Adrenal gland (tissue), 12 donors: ENCODE data around the gene USP22. TPM values are rescaled to one million over a fixed set of nuclear protein-coding genes. Genes with fewer than 3 reads are reported as not detected.
A peak's percentile ranks its signal among the peaks of the same experiment; 100 is the strongest.

Experiments used
- DNase-seq, 7 donors: peaks; one replicate each; pipeline ENCODE4 v3.0.0-alpha.2; 2019 to 2020
- H3K27ac ChIP-seq, 5 donors: fragments of 200-600 bp; sonication (generic) in 4 of 5; 1 replicate in 3 of 5; 2 replicates in 2 of 5; pipeline versions ENCODE4 v1.5.1 to v1.8.0; 2016 to 2020; ENCODE audit warnings: mild to moderate bottlenecking in 1 of 5
- H3K27me3 ChIP-seq: fragments of 200-600 bp; 2 replicates; pipeline ENCODE4 v1.8.0; 2021
- H3K36me3 ChIP-seq, 2 donors: fragments of 200-600 bp; replicated peaks in 1 of 2; 1 replicate in 1 of 2; 2 replicates in 1 of 2; pipeline versions ENCODE4 v1.5.1 to v1.8.0; 2018 to 2022
- H3K4me1 ChIP-seq, 2 donors: fragments of 200-600 bp; replicated peaks in 1 of 2; 1 replicate in 1 of 2; 2 replicates in 1 of 2; pipeline versions ENCODE4 v1.5.1 to v1.8.0; 2018 to 2021
- H3K4me3 ChIP-seq, 4 donors: fragments of 200-600 bp; sonication (generic) in 3 of 4; one replicate each; pipeline ENCODE4 v1.5.1; 2016 to 2018
- H3K9me3 ChIP-seq, 3 donors: fragments of 200-600 bp; sonication (generic) in 1 of 3; replicated peaks in 1 of 3; 1 replicate in 2 of 3; 2 replicates in 1 of 3; pipeline versions ENCODE4 v1.5.1 to v1.8.0; 2016 to 2021
- POLR2A ChIP-seq, 2 donors: fragments of 450-650 bp; IDR thresholded peaks; one replicate each; pipeline ENCODE4 v1.6.1; 2017; ENCODE audit warnings: antibody characterized with exemption in 2 of 2, mild to moderate bottlenecking in 2 of 2, moderate library complexity in 1 of 2
- WGBS, 4 donors: extraction: QIAGEN DNeasy Blood & Tissue Kit in 2 of 4; methylation state at CpG; one replicate each; pipeline versions ENCODE4 v1.1.5 to v1.1.7; 2013 to 2017; 5-methylcytosine and 5-hydroxymethylcytosine counted together
- intact Hi-C, 2 donors: fragments of 100-400 bp; cut with DNase I; formaldehyde crosslinking; loops; one replicate each; pipeline versions ENCODE4 v1.14.1 to v1.15.0; 2022 to 2023
- polyA plus RNA-seq, 3 donors: library from polyadenylated mRNA; stranded (reverse); fragments of 200-250 nt in 2 of 3; fragments of 350-450 nt in 1 of 3; fragmentation: Illumina TruSeq in 1 of 3; extraction: RNeasy Lipid Tissue Mini Kit (QIAGEN cat#74804) in 1 of 3; gene quantifications; one replicate each; pipeline ENCODE4 v1.2.3, GENCODE V29; 2013 to 2014
- total RNA-seq, 9 donors: library from RNA; depleted of rRNA in 4 of 9; stranded (reverse); fragments of >200 nt in 4 of 9; fragments of 120-200 nt in 1 of 9; fragmentation: NEBNext Ultra II Directional in 1 of 9; extraction: Animal tissue kit (Norgen Biotek cat#: 25700) in 1 of 9; gene quantifications; one replicate each; pipeline versions ENCODE4 v1.1.0 to v1.2.4, GENCODE V29; 2013 to 2023
- TF ChIP-seq, protein P1 (sequence below), 6 experiments: fragments of 450-650 bp in 4 of 6; fragments of 200-600 bp in 2 of 6; sonication (generic) in 1 of 6; IDR thresholded peaks; 1 replicate in 5 of 6; 2 replicates in 1 of 6; pipeline versions ENCODE4 v1.5.1 to v1.8.0; 2016 to 2021; ENCODE audit warnings: antibody characterized with exemption in 6 of 6, mild to moderate bottlenecking in 2 of 6, moderate library complexity in 1 of 6
- donor health status: healthy with polysubstance abuse.
- donor health status: Bipolar disorder and iron deficiency.
- donor health status: DM: yes; HTN: yes; CAD: no.
- donor health status: DM: no; HTN: no; CAD: no.
- donor health status: DM: no; HTN: no; CAD: no.
- donor health status: DM: yes; HTN: yes; CAD: no.

The USP22 gene
- total and polyA plus RNA-seq, 12 donors = 43.0 to 250 (median 223) TPM

DNA sequence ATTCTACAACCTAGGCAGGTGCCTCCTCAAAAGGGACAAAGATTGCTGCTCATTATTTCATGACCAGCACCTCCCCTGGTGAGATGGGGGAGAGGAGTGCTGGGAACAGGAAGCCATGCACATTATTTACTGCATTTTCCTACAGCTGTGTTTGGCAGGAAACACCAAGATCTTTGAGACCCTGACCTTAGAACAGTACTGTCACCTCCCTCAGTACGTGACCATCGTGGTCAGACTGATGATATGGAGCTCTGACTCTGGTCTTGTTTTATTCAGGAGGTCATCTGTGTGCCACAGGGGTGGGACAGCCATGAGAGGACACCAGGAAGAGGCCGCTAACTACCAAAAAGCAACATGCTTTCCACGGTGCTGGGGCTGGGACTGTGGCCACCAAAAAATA is 37.4 kb downstream of the USP22 start:
- H3K9me3 ChIP-seq = no peaks in the 10 kb centered on the region
- TF ChIP-seq, protein P1, sequence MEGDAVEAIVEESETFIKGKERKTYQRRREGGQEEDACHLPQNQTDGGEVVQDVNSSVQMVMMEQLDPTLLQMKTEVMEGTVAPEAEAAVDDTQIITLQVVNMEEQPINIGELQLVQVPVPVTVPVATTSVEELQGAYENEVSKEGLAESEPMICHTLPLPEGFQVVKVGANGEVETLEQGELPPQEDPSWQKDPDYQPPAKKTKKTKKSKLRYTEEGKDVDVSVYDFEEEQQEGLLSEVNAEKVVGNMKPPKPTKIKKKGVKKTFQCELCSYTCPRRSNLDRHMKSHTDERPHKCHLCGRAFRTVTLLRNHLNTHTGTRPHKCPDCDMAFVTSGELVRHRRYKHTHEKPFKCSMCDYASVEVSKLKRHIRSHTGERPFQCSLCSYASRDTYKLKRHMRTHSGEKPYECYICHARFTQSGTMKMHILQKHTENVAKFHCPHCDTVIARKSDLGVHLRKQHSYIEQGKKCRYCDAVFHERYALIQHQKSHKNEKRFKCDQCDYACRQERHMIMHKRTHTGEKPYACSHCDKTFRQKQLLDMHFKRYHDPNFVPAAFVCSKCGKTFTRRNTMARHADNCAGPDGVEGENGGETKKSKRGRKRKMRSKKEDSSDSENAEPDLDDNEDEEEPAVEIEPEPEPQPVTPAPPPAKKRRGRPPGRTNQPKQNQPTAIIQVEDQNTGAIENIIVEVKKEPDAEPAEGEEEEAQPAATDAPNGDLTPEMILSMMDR (IDR thresholded peaks at IDR 0.05) = no peak
- no peak for TF ChIP-seq POLR2A (IDR thresholded peaks at IDR 0.05)
- H3K4me3 ChIP-seq = no peak overlapping the region
- peaks cover 0 to 28% of the 10 kb centered on the region in 2 donors for H3K4me1 ChIP-seq
- peak overlapping the region in 2 of 5 donors; percentile 18 to 67 for H3K27ac ChIP-seq
- H3K27me3 ChIP-seq = no peaks in the 10 kb centered on the region
- intact Hi-C loops = no loop called here
- WGBS, 4 donors = 20 to 42% (median 26%) methylated on average over 1 to 4 of the region's 4 CpGs
- DNase-seq = peak in 3 of 7 donors; percentile 50 to 69 (median 56)
- H3K36me3 ChIP-seq = peaks cover 0 to 93% of the 10 kb centered on the region in 2 donors

DNA sequence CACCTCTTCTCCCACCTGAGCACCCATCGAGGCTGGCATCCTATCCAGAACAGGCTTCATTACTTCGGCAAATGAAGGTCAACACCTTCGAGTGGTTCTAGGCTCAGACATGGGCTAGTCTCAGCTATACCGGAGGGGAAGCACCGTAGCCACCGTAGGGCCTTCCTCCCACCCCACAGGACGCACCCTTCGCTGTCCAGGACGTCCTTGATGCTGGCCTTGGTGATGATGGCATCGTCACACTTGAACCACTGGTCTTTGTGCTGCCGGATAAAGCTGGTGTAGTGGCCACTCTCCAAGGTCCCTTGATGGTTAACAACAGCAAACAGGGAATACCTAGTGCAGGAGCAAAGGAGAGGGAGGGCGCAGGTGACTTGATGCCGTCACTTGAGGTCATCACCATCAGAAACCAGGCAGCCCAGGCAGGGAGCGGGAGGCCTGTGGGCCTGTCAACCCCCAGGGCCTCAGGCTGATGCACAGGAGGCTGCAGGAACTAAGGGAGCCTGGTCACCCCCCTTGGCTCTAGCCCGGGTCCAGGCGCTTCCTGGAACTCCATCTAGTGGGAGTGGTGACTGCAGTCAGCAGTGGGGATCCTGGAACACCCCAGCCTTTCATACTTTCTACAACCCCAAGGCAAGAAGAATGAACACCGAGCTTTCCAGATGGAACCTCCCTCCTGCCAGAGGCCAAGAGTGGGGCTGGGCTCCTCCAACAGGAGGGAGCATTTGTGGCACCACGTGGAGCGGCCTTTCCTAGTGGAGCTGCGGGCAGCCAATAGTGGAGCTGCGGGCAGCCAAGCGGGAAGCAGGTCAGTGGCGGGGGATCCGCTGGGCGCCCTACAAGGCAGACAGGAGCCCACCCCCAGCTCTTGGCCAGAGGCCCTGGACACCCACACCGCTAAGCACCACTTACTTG is 38.5 kb downstream of the USP22 start:
- no peak for TF ChIP-seq POLR2A (IDR thresholded peaks at IDR 0.05)
- TF ChIP-seq, protein P1 (IDR thresholded peaks at IDR 0.05) = no peak

DNA sequence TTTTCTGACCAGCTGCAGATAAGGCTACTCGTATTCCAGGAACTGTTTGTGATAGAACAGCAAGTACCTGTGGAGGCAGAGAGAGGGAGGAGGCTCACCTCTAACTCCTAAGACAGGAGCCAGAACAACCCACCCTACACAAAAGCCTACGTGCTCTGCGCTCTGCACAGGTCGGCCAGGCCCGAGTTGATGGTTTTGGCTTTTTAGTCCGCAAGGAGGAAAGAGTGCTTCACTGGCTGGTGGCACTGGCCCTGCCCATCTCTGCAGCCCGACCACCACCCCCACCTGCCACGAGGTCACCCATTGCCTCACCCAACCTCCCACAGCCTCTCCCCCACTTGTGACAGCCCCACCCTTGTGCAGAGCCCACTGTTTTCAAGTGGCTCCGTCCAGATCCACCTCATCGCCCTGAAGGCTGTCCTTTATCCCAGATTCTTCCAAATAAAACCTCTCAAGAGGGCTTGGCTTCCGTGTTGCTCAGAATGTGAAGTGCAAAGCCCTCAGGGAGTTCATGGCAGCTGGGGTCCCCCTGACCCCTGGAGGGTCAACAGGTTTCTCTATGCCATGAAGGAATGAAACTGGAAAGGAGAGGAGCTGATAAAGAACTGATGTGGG is 39.7 kb downstream of the USP22 start:
- H3K4me3 ChIP-seq = no peak overlapping the region
- H3K9me3 ChIP-seq = no peaks in the 10 kb centered on the region
- TF ChIP-seq POLR2A (IDR thresholded peaks at IDR 0.05) = no peak
- TF ChIP-seq, protein P1 (IDR thresholded peaks at IDR 0.05) = no peak
- peak overlapping the region in 2 of 5 donors; percentile 32 to 34 for H3K27ac ChIP-seq
- 71 to 87% (median 80%) methylated on average over 9 to 11 of the region's 11 CpGs for WGBS, 4 donors
- peaks cover 13 to 45% of the 10 kb centered on the region in 2 donors for H3K4me1 ChIP-seq
- DNase-seq = no peak
- peaks cover 0 to 81% of the 10 kb centered on the region in 2 donors for H3K36me3 ChIP-seq
- intact Hi-C loops = no loop called here
- H3K27me3 ChIP-seq = no peaks in the 10 kb centered on the region

More for the DNA sequence above, 38.5 kb downstream of the USP22 start:
- Histone ChIP-seq H3K4me3 (no peak overlapping the region), H3K9me3 (no peaks in the 10 kb centered on the region), H3K27ac (peak overlapping the region in 3 of 5 donors; percentile 8 to 67 (median 18)), H3K4me1 (peaks cover 8 to 38% of the 10 kb centered on the region in 2 donors), H3K27me3 (no peaks in the 10 kb centered on the region), H3K36me3 (peaks cover 0 to 93% of the 10 kb centered on the region in 2 donors)
- intact Hi-C loops = no loop called here
- WGBS, 4 donors = 49 to 63% (median 56%) methylated on average over 9 to 26 of the region's 26 CpGs
- peak in 1 of 7 donors; percentile 29 for DNase-seq

GRCh38 chr17:21002309-21003006 is 40.4 kb downstream of the USP22 start:
- intact Hi-C loops = no loop called here
- no peak for DNase-seq
- 84 to 89% (median 88%) methylated on average over 22 to 26 of the region's 26 CpGs for WGBS, 4 donors

More at GRCh38 chr17:21002309-21003006, 40.4 kb downstream of the USP22 start:
- Histone ChIP-seq H3K27ac (peak overlapping the region in 1 of 5 donors; percentile 44), H3K27me3 (no peaks in the 10 kb centered on the region), H3K36me3 (peaks cover 0 to 75% of the 10 kb centered on the region in 2 donors), H3K4me3 (no peak overlapping the region), H3K9me3 (no peaks in the 10 kb centered on the region), H3K4me1 (peaks cover 13 to 45% of the 10 kb centered on the region in 2 donors)
- TF ChIP-seq, protein P1 (IDR thresholded peaks at IDR 0.05) = no peak
- TF ChIP-seq POLR2A (IDR thresholded peaks at IDR 0.05) = no peak
